OCI-LY7 (cell line): ENCODE data around the gene FBXL17. TPM values are rescaled to one million over a fixed set of nuclear protein-coding genes. Genes with fewer than 3 reads are reported as not detected.

Source experiments
- BruUV-seq: library from RNA; stranded (reverse); fragments of 400-500 nt; replicated peaks from 2 replicates; lab custom pipeline; 2021; lab: Mats Ljungman, UMichigan
- CTCF ChIA-PET: fragments of 300-600 bp; sonication (Branson Sonifier 250); formaldehyde crosslinking; loops from one replicate; lab custom pipeline; 2022; ENCODE audit warnings: antibody characterized with exemption; ENCODE audit not compliant: unreplicated experiment; lab: Charles Lee
- POLR2A ChIA-PET: fragments of 300-600 bp; sonication (Branson Sonifier 250); formaldehyde crosslinking; loops from one replicate; lab custom pipeline; 2022; ENCODE audit warnings: antibody characterized with exemption; lab: Charles Lee
- DNase-seq: peaks from one replicate; pipeline ENCODE4 v3.0.0-alpha.2; 2015; ENCODE audit warnings: low spot score
- H2AFZ ChIP-seq: fragments of 200-600 bp; sonication (generic), shearing (Covaris generic); 2 replicates; pipeline ENCODE4 v1.6.1; 2014; ENCODE audit warnings: mild to moderate bottlenecking, antibody characterized with exemption, low read length, moderate library complexity
- H3K27ac ChIP-seq: fragments of 200-600 bp; sonication (generic); 2 replicates; pipeline ENCODE4 v1.5.1; 2014; ENCODE audit warnings: mixed run types, low read depth, mild to moderate bottlenecking, moderate library complexity, low read length, inconsistent platforms; ENCODE audit not compliant: poor library complexity, severe bottlenecking
- H3K36me3 ChIP-seq: fragments of 200-600 bp; sonication (generic); 2 replicates; pipeline ENCODE4 v1.6.1; 2014; ENCODE audit warnings: mild to moderate bottlenecking, antibody characterized with exemption, low read length, moderate library complexity, mixed read lengths; ENCODE audit not compliant: insufficient read depth
- H3K4me1 ChIP-seq: fragments of 200-600 bp; sonication (generic); 2 replicates; pipeline ENCODE4 v1.5.1; 2014; ENCODE audit warnings: mild to moderate bottlenecking, low read length; ENCODE audit not compliant: insufficient read depth, poor library complexity, severe bottlenecking
- H3K4me2 ChIP-seq: fragments of 200-600 bp; sonication (generic); 2 replicates; pipeline ENCODE4 v1.6.1; 2014; ENCODE audit warnings: mild to moderate bottlenecking, low read length
- H3K4me3 ChIP-seq: fragments of 200-600 bp; sonication (generic); 2 replicates; pipeline ENCODE4 v1.5.1; 2014; ENCODE audit warnings: mild to moderate bottlenecking, low read depth, low read length; ENCODE audit not compliant: poor library complexity, severe bottlenecking
- H3K79me2 ChIP-seq: fragments of 200-600 bp; sonication (generic); 2 replicates; pipeline ENCODE4 v1.6.1; 2016; ENCODE audit warnings: low read depth, mild to moderate bottlenecking, low read length, moderate library complexity, mixed read lengths; ENCODE audit not compliant: insufficient read depth
- H3K9me2 ChIP-seq: fragments of 200-600 bp; sonication (generic); 2 replicates; pipeline ENCODE4 v1.6.1; 2016; ENCODE audit warnings: mild to moderate bottlenecking, low read length, mixed read lengths; ENCODE audit not compliant: insufficient read depth
- H3K9me3 ChIP-seq: fragments of 200-600 bp; sonication (generic); 2 replicates; pipeline ENCODE4 v1.6.1; 2014; ENCODE audit warnings: mild to moderate bottlenecking, mixed run types, low read length, mixed read lengths
- H4K20me1 ChIP-seq: fragments of 200-600 bp; sonication (generic); 2 replicates; pipeline ENCODE4 v1.6.1; 2014; ENCODE audit warnings: mild to moderate bottlenecking, antibody characterized with exemption, low read length, moderate library complexity, mixed read lengths; ENCODE audit not compliant: insufficient read depth
- CTCF ChIP-seq: fragments of 200-600 bp; sonication (generic); conservative IDR thresholded peaks from 2 replicates; pipeline ENCODE4 v1.5.1; 2014; ENCODE audit warnings: mild to moderate bottlenecking, antibody characterized with exemption, low read length, moderate library complexity, mixed read lengths
- EZH2phosphoT487 ChIP-seq: fragments of 200-600 bp; sonication (generic); IDR thresholded peaks from 2 replicates; pipeline ENCODE4 v1.6.1; 2018; ENCODE audit warnings: low read depth, borderline replicate concordance, mild to moderate bottlenecking, mixed run types, antibody characterized with exemption, low read length, moderate library complexity, mixed read lengths
- intact Hi-C: fragments of 100-400 bp; cut with micrococcal nuclease; formaldehyde crosslinking; loops from one replicate; pipeline ENCODE4 v1.10.0; 2022; ENCODE audit not compliant: unreplicated experiment
- total RNA-seq, 2 experiments: library from RNA; depleted of rRNA in 1 of 2; stranded (reverse); fragments of >200 nt in 1 of 2; shearing (Covaris generic) in 1 of 2; gene quantifications; 2 replicates each; pipeline ENCODE4 v1.2.3, GENCODE V29; 2014 to 2022

FBXL17 gene
- total RNA-seq, 2 experiments from 2014 or later = 10.2 to 21.6 TPM

DNA sequence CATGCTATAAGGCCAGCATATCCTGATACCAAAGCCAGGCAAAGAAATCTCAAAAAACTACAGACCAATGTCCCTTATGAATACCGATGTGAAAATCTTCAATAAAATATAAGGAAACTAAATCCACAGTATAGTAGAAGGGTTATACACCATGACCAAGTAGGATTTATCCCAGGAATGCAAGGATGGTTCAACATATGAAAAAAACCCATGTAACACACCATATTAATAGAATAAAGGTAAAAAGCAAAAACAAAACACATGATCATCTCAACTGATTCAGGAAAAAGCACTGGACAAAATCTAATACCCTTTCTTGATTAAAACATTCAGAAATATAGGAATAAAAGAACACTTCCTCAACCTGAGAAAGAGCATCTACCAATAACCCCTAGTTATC lies 6.1 kb downstream of the FBXL17 start:
- H3K4me2 ChIP-seq = no peak overlapping the region
- DNase-seq = no peak
- CTCF ChIA-PET = no interaction called here
- H3K79me2 ChIP-seq = peaks cover 49% of the 10 kb centered on the region; the same call in 1 of the 2 replicates
- H3K9me3 ChIP-seq = peaks cover 44% of the 10 kb centered on the region
- POLR2A ChIA-PET = no interaction called here
- peaks cover 13% of the 10 kb centered on the region; the same call in 1 of the 2 replicates for H3K36me3 ChIP-seq
- TF ChIP-seq EZH2phosphoT487 (no peak), CTCF (no peak)
- H3K27ac ChIP-seq = no peak overlapping the region
- peaks cover 11% of the 10 kb centered on the region for H3K4me1 ChIP-seq
- no peaks in the 10 kb centered on the region for H3K9me2 ChIP-seq
- no TSS peak for BruUV-seq
- no peak overlapping the region for H2AFZ ChIP-seq
- H4K20me1 ChIP-seq = no peaks in the 10 kb centered on the region
- H3K4me3 ChIP-seq = no peak overlapping the region
- intact Hi-C loops = no loop called here

- H3K9me3 ChIP-seq = peaks cover 44% of the 10 kb centered on the region
- no peak overlapping the region for H2AFZ ChIP-seq
- TF ChIP-seq CTCF (no peak), EZH2phosphoT487 (no peak)
- H4K20me1 ChIP-seq = no peaks in the 10 kb centered on the region
- no peak overlapping the region for H3K4me2 ChIP-seq
- H3K4me3 ChIP-seq = no peak overlapping the region
- H3K27ac ChIP-seq = no peak overlapping the region
- ChIA-PET CTCF (no interaction called here), POLR2A (no interaction called here)
- intact Hi-C loops = no loop called here
- no peaks in the 10 kb centered on the region for H3K9me2 ChIP-seq
- DNase-seq = no peak
- BruUV-seq = no TSS peak
- peaks cover 29% of the 10 kb centered on the region; the same call in 1 of the 2 replicates for H3K79me2 ChIP-seq
- peaks cover 13% of the 10 kb centered on the region; the same call in 1 of the 2 replicates for H3K36me3 ChIP-seq
- no peaks in the 10 kb centered on the region for H3K4me1 ChIP-seq
Observed at GRCh38 chr5:108373426-108373825, 8.5 kb downstream of the FBXL17 start.

DNA sequence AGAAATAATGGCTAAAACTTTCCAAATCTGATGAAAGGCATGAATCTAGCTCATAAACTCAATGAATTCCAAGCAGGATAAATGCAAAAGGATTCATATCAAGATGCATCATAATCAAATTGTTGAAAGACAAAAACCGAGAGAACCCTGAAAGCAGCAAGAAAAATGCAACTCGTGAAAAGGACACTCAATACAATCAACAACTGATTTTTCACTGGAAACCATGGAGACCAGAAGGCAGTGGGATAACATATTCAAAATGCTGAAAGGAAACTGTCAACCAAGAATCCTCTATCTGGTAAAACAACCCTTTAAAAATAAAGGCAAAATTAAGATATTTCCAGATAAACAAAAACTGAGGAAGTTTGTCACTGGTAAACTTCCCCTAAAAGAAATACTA lies 9.5 kb downstream of the FBXL17 start:
- Histone ChIP-seq H3K9me3 (peaks cover 44% of the 10 kb centered on the region), H3K4me1 (no peaks in the 10 kb centered on the region), H4K20me1 (no peaks in the 10 kb centered on the region), H3K4me2 (no peak overlapping the region), H3K9me2 (no peaks in the 10 kb centered on the region), H3K4me3 (no peak overlapping the region), H3K79me2 (peaks cover 18% of the 10 kb centered on the region; the same call in 1 of the 2 replicates), H3K27ac (no peak overlapping the region), H2AFZ (no peak overlapping the region), H3K36me3 (peaks cover 10% of the 10 kb centered on the region; the same call in 1 of the 2 replicates)
- ChIA-PET CTCF (no interaction called here), POLR2A (interaction anchor here (1.1 kb wide), 2 partner anchors 8 to 10 kb away, joined by 3 read pairs; no protein-coding TSS in a partner anchor)
- intact Hi-C loops = no loop called here
- no TSS peak for BruUV-seq
- no peak for TF ChIP-seq EZH2phosphoT487
- TF ChIP-seq CTCF = no peak
- no peak for DNase-seq
